Upper lobe of right lung (tissue), 1 donor: ENCODE measurements around the gene OR7G2. TPM values are rescaled to one million over a fixed set of nuclear protein-coding genes. Genes with fewer than 3 reads are reported as not detected.

Experiments used
- ATAC-seq: fragments of 200-7000 bp; cut with Tn5 transposase; one replicate; pipeline ENCODE4 v1.9.1; 2020; ENCODE audit warnings: mild to moderate bottlenecking, moderate library complexity
- DNase-seq: peaks from one replicate; pipeline ENCODE4 v3.0.0-alpha.2; 2020
- H3K27ac ChIP-seq: fragments of 200-600 bp; one replicate; pipeline ENCODE4 v1.8.0; 2022
- H3K27me3 ChIP-seq: fragments of 200-600 bp; one replicate; pipeline ENCODE4 v1.8.0; 2022; ENCODE audit warnings: mild to moderate bottlenecking
- H3K36me3 ChIP-seq: fragments of 200-600 bp; one replicate; pipeline ENCODE4 v1.8.0; 2022
- H3K4me1 ChIP-seq: fragments of 200-600 bp; one replicate; pipeline ENCODE4 v1.8.0; 2022
- H3K4me3 ChIP-seq: fragments of 200-600 bp; one replicate; pipeline ENCODE4 v1.8.0; 2022; ENCODE audit warnings: mild to moderate bottlenecking
- H3K9me3 ChIP-seq: fragments of 200-600 bp; one replicate; pipeline ENCODE4 v1.8.0; 2022
- intact Hi-C: fragments of 100-400 bp; cut with DNase I; formaldehyde crosslinking; loops from one replicate; pipeline ENCODE4 v1.11.0; 2022
- total RNA-seq: library from RNA; stranded (reverse); fragmentation: NEBNext Ultra II Directional; extraction: Animal tissue kit (Norgen Biotek cat#: 25700); gene quantifications from one replicate; pipeline ENCODE4 v1.2.1, GENCODE V29; 2021
- TF ChIP-seq, protein P1 (sequence below): fragments of 200-600 bp; IDR thresholded peaks from one replicate; pipeline ENCODE4 v1.8.0; 2022; ENCODE audit warnings: antibody characterized with exemption
- donor health status: DM: no; HTN: yes; CAD: no; lungs with severe emphysema.

OR7G2 gene
- total RNA-seq, 1 donor from 2014 or later: not detected

DNA sequence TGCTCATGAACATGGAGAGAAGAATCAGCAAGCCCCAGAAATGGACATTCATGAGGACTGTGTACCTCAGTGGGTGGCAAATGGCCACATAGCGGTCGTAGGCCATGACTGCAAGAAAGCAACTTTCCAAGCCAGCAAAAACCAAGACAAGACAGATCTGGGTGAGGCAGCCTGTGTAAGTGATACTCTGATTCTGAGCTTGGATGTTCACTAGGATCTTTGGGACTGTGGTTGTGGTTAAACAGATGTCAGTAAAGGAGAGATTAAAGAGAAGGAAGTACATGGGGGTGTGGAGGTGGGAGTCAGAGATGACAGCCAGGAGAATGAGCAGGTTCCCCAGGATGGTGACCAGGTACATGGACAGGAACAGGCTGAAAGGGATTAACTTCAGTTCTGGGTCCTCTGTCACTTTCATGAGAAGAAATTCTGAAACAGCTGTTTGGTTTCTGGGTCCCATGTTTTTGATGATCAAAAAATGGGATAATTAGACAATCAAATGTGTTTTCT lies 8.1 kb upstream of the OR7G2 start, which contains the start of gene OR7G1:
Gene OR7G1 (minus strand): TSS at position 457 of the 507 bp plus-strand sequence. CDS start 0 bp downstream, at position 457.
- no peaks in the 10 kb centered on the region for H3K9me3 ChIP-seq
- intact Hi-C loops: no loop called here
- no peaks in the 10 kb centered on the region for H3K27me3 ChIP-seq
- no peaks in the 10 kb centered on the region for H3K36me3 ChIP-seq
- ATAC-seq (no peak), DNase-seq (no peak)
- TF ChIP-seq, protein P1, sequence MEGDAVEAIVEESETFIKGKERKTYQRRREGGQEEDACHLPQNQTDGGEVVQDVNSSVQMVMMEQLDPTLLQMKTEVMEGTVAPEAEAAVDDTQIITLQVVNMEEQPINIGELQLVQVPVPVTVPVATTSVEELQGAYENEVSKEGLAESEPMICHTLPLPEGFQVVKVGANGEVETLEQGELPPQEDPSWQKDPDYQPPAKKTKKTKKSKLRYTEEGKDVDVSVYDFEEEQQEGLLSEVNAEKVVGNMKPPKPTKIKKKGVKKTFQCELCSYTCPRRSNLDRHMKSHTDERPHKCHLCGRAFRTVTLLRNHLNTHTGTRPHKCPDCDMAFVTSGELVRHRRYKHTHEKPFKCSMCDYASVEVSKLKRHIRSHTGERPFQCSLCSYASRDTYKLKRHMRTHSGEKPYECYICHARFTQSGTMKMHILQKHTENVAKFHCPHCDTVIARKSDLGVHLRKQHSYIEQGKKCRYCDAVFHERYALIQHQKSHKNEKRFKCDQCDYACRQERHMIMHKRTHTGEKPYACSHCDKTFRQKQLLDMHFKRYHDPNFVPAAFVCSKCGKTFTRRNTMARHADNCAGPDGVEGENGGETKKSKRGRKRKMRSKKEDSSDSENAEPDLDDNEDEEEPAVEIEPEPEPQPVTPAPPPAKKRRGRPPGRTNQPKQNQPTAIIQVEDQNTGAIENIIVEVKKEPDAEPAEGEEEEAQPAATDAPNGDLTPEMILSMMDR: no peak
- no peak within 1 kb of the TSS for H3K27ac ChIP-seq
- H3K4me1 ChIP-seq: no peaks in the 10 kb centered on the region
- no peak within 1 kb of the TSS for H3K4me3 ChIP-seq

DNA sequence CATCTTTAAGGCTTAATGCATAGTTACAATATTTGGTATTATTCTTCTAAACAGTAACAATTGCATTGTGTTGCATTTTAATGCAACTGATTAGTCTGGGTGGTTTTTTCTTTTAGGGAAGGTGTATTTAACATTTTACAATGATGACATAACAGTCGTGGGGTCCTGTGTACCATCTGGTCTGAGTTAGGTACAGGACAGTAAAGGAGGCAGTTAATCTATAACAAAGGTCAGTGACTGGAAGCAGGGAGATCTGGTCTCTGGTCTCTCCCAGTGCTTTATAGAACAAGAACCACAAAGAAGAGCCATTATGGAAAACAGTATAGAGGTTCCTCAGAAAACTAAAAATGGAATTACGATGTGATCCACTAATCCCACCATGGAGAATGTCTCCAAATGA lies 2.7 kb upstream of the OR7G2 start:
- no peak for ATAC-seq

DNA sequence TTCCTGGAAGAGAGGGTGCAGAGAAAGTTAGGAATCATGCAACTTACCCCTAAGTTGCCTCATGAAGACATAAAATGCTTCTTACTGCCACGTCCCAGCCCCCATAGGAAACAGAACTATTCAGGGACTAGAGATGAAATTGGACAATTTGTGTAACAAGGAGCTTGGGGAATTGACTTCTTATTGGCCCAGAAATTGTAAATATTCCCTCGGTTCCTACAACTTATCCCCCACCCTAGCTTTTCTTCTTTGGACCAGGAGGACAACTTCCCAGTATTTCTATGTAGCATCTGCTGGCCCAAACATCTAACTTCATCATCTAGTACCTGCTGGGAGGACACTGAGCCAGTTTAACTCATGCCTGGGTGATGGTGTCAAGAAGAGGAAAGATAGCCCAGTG lies 20.5 kb downstream of the OR7G2 start, which contains the start of gene OR1M1:
Gene OR1M1 (plus strand): TSS at position 301 of the 400 bp plus-strand sequence. CDS start 6,184 bp downstream, outside the sequence.
- Histone ChIP-seq H3K27me3 (no peaks in the 10 kb centered on the region), H3K4me1 (no peaks in the 10 kb centered on the region), H3K4me3 (no peak within 1 kb of the TSS), H3K9me3 (no peaks in the 10 kb centered on the region), H3K27ac (no peak within 1 kb of the TSS), H3K36me3 (no peaks in the 10 kb centered on the region)
- no peak for DNase-seq
- intact Hi-C loops: no loop called here
- TF ChIP-seq, protein P1: no peak
- ATAC-seq: no peak

More for the DNA sequence above, 2.7 kb upstream of the OR7G2 start:
- H3K36me3 ChIP-seq: no peaks in the 10 kb centered on the region
- no peak overlapping the region for H3K4me3 ChIP-seq
- TF ChIP-seq, protein P1: no peak
- H3K27me3 ChIP-seq: peaks cover 4% of the 10 kb centered on the region
- no peaks in the 10 kb centered on the region for H3K9me3 ChIP-seq
- DNase-seq: no peak
- intact Hi-C loops: no loop called here
- no peaks in the 10 kb centered on the region for H3K4me1 ChIP-seq
- H3K27ac ChIP-seq: no peak overlapping the region

DNA sequence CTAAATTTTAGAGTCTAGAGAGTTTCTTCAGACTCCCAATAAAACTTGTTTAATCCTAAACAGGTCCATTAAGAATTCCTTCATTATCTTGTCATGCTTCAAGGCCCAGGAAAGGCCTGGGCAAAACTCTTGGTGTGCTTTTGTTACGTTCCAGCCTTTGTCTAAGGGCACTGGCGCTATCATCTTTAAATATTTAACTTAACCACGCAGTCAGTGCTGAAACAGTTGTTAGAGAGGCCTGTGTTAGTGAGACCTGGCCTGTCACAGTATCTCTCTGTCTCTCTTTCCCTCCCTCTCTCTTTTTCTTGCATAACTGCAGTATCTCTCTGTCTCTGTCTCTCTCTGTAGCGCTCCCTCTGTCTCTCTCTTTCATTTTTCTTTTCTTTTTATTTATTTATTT lies 28.6 kb downstream of the OR7G2 start:
- H3K36me3 ChIP-seq: no peaks in the 10 kb centered on the region
- no peak overlapping the region for H3K27ac ChIP-seq
- ATAC-seq (no peak), DNase-seq (no peak)
- no peaks in the 10 kb centered on the region for H3K27me3 ChIP-seq
- no peaks in the 10 kb centered on the region for H3K9me3 ChIP-seq
- no peaks in the 10 kb centered on the region for H3K4me1 ChIP-seq
- intact Hi-C loops: no loop called here
- TF ChIP-seq, protein P1: no peak
- H3K4me3 ChIP-seq: no peak overlapping the region

DNA sequence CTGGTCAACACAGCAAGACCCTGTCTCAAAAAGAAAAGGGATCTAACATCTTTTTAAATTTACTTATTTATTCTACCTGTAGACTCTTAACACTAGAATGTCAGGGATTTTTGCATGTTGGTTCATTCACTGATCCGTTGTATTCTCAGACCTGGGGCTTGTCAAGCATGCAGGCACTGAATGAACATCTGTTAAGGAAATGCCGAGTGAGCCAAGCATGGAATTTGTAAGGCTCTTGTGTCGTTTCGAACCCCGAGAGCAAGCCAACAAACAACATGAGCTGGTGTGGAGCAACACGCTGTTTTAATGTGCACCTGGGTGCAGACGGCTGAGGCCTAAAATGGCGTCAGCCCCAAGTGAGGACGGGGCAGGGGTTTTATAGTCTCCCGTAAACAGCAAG lies 30.4 kb downstream of the OR7G2 start:
- TF ChIP-seq, protein P1: no peak
- no peaks in the 10 kb centered on the region for H3K36me3 ChIP-seq
- H3K9me3 ChIP-seq: no peaks in the 10 kb centered on the region
- no peaks in the 10 kb centered on the region for H3K4me1 ChIP-seq
- intact Hi-C loops: no loop called here
- H3K27me3 ChIP-seq: no peaks in the 10 kb centered on the region
- no peak for ATAC-seq
- H3K27ac ChIP-seq: no peak overlapping the region
- H3K4me3 ChIP-seq: no peak overlapping the region
- DNase-seq: no peak
